HUDEP-2 (cell line): ENCODE data around the gene ADCY1.

Experiments
- DNase-seq, 76 experiments: peaks; one replicate each; lab custom pipeline; 2025; ENCODE audit not compliant: unreplicated experiment in 76 of 76; lab: John Stamatoyannopoulos, UW

Gene ADCY1

DNA sequence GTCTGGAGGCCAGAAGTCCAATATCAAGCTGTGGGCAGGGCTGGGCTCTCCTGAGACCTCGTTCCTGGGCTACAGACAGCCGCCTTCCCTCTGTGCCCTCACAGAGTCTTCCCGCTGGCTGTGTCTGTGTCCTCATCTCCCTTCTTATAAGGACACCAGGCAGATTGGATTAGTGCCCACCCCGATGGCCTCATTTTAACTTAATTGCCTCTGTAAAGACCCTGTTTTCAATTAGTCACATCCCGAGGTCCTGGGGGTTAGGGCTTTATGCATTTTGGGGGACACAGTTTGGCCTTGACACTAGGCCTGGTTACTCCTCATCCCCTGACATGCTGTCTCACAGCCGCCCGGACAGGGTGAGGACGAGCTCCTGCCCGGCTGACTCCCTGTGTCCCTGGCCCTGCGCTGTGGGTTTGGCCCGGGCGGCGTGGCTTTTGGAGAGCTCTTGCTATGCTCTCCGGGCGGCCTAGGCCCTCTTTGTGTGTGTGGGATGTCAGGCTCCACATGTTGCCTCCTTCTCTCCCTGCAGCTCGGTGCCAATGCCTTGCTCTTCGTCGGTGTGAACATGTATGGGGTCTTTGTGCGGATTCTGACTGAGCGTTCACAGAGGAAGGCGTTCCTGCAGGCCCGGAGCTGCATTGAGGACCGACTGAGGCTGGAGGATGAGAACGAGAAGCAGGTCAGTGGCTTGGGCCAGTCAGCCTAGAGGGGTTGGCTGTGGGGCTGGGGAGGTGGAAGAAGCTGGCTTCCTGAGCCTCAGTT, 18.2 kb downstream of the ADCY1 start:
- no peak for DNase-seq

DNA sequence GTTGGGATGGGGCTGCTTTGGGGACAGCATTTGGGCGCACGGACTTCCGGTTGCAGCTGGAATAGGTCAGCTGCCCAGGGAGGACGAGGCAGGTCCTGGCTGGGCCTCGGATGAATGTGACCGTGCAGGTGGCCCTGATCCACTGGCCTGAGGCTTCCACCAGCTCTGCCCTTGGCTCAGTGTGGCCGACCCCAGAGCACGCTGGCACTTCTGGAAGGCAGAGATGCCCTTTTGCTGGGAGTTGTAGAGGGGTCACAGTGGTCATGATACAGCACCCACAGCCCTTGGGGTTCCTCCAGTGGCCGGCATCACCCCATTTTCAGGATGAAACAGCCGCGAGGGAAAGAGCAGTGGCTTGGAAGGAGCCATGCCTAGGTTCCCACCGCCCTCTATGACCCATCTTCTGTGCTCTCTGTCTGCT, 19.0 kb downstream of the ADCY1 start:
- DNase-seq = no peak

DNA sequence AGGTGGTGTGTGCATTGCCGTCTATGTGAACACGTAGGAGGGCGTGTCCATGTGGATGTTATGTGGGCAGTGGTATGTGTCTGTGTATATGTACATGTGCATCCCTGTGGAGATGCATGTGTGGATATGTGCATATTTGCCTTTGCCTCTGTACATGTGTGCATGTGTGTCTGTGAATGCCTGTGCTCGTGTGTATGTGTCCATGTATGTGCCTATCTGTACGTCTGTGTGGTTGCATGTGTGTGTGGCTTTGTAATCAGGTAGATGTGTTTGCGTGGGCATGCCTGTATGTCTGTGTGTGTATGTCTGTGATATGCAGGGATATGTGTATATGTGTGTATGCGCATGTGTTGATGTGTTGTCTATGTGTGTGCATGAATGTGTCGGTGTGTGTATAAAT, 19.7 kb downstream of the ADCY1 start:
- no peak for DNase-seq

DNA sequence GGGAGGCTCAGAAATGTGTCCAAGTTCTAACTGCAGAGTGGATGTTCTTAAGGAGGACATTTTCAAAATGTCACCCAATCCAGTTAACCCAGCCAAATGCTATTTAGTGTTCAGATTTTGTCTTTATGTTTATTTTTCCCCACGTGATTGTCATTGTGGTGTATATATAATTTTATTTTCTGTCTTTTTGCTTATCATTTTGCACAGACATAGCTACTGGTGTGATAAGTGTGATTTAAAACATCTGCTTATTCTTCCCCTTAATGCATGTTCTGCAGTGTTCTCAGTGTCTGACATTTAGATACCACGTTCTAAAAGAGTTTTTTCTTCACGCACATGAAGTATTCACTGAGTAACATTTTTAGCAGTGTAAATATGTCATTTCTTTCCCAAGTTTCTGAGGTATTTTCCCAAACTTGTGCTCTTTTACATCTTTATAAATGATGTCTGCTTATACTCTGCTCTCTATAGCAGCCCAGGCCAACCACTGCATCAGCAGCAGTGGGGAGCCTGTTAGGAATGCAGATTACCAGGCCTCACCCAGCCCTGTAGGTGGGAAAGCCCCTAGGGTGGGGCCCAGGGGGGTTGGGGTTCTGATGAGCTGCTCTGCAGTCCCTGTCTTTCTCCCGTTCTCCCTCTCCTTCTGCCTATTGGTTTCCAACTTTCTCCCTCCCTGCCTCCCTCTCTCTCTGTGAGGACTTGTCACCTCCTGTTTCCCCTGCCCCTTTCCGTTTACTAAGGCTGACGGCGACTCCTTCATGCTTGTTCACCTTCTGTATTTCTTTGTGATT, 20.8 kb downstream of the ADCY1 start:
- no peak for DNase-seq

DNA sequence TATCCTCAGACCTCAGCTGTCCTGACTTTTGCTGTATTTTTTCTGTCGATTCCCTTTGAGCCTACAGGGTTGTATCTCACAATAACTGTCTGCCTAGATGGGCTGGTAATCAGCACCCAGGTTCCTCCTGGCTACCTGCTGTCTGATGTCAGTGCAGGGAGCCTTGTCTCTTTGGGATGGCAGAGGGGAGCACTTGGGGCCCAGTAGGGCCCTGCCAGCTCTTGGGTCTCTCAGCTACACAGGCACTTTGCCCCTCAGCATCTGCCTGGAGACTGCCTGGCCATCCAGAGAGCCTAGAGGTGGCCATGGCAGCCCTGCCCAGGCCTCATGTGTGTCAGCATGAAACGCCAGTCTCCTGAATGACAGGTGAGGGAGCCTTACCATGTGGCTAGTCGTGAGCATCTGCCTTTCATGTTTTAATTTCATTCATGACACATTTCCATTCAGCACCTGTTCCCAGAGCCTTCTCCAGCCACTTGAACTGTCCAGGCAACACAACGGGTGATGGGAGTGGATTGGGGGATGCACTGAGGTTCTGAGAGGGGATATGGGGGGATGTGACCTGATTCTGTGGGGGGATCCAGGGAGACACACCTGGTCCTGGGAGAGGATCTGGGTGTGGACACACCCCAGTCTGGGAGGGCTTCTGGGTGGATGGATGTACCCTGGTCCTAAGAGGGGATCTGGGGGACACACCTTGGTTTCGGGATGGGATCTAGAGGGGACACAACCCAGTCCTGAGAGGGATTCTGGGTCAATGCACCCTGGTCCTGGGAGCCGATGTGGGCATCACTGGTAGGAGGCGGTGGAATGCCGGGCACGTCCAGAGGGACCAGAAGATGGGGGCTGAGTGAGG, 21.9 kb downstream of the ADCY1 start:
- no peak for DNase-seq

DNA sequence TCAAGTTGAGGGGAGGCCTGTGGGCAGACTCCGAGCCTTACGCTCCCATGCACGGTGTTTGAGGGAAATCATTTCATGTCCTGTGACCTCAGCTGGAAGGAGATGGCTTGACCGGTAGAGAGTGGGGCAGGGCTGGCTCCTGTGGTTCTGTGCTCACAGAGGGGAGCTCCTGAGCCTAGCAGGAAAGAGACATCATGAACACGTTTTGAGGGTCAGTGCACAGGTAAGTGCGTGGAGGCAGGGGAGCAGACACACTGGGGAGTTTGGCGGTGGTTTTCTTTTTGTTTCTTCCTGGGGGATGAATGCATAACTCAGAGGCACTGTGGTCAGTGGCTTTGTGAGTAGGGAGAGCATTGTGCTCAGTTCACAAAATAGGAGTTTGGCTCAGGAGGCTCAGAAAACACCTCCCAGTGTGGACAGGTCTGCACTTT, 22.5 kb downstream of the ADCY1 start:
- no peak for DNase-seq

DNA sequence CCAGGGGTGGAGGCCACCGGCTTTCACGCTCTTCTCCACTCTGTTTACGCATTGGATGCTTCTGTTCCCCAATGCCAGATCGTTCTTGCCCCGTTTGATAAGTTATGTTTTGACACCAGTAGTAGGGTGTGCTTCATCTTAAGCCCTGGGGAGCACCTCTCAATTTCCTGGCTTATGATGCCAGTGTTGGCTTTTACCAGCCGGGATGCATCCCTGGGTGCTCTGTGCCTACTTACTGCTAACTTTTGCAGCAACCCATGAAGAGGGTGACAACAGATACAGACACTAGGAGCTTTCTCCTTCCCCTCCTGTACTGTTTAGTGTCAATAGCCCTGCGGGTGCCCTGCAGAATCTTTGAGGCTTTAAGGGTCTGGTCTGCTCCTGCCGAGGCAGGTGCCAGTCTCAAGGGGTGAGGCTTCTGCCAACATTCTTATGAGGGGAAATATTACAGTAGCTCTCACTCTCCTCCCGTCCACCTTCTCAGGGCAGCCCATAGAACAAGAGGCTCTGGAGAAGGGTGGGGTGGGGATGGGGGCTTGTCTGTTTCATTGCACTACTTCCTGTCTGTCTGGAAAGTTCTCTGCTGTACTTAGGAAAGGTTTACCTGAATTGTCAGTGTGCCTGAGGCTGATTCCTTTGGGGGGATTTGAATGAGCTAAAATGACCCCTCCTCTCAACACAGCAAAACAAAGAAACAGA, 23.3 kb downstream of the ADCY1 start:
- no peak for DNase-seq

DNA sequence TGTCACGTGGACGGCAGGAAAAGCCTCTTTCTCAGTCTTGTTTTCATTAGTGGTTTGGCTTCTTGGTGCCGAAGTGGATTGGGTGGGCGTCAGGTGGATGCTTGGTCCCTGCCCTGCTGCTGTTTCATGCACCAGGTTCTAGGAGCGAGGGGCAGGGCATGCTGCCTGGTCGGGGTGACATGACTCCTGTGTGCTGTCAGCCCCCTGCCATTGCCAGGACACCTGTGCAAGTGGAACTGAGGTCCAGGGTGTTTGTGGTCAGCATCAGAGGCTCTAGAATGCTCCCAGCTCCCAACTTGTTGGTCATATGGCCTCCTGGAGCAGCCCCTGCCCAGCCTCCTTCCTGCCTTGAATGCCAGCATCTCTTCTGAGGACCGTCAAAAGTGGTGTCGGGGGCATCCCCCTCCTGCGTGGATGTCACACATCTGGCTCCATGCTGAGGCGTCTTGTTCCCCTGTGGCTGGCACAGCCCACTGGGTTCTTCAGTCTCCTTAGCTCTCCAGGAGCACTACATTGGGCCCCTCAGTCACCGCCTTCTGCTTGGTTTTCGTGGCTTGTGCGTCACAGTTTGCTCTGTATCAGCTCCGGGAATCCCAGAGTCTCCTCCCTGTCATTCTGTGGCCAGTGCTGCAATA, 24.8 kb downstream of the ADCY1 start:
- DNase-seq = no peak

DNA sequence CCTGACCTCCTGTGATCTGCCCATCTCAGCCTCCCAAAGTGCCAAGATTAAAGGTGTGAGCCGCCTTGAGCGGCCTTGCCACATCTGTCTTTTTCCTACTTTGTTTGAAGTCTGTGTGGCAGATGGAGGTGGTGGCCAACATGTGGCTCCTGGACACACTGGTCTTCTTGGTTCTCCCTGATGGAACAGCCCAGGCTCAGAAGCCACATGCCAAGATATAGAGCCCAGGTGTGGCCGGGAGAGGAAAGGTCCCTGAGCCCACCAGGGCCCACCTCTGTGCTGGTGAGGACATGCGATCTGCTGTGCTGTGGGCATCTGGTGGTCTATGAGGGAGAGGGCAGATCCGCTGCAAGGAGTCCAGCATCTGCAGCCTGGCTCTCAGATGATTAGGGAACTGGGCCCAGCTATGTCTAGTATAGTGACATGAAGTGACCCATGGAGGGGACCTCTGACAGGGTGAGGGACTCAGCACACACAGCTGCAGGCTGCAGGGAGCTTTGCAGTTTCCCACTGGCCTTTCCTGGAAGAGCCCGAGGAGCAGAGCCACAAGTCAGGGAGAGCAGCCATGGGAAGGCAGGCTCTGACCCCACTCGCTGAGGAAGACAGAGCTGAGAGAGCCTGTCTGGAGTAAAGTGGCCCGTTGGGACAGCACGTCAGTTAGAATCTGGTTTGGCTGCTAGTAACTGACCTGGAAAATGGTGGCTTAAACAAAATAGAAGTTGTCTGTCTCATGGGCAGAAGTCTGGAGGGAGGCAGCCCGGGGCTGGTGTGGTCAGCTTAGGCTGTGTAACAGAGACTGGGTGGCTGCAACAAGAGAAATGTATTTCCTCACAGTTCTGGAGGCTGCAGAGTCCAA, 25.9 kb downstream of the ADCY1 start:
- DNase-seq = no peak

DNA sequence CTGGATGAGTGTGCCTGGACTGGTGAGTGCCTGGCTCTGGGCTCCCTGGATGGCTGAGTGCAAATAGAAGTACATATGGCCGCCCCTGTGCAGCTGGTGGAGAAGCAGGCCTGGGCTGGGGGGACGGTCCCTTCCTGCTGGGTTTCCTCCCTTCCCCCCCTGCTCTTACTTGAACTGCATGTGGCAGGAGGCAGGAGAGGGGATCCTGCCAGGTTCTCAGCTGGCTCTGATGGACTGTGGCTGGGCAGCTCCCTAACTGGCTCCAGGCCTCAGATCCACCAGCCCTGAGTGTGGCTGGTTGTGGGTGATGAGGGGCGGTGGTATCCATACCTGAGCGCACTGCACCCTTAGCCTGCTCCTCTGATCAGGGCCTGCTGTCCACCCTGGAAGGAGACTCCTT, 26.9 kb downstream of the ADCY1 start:
- DNase-seq = no peak

DNA sequence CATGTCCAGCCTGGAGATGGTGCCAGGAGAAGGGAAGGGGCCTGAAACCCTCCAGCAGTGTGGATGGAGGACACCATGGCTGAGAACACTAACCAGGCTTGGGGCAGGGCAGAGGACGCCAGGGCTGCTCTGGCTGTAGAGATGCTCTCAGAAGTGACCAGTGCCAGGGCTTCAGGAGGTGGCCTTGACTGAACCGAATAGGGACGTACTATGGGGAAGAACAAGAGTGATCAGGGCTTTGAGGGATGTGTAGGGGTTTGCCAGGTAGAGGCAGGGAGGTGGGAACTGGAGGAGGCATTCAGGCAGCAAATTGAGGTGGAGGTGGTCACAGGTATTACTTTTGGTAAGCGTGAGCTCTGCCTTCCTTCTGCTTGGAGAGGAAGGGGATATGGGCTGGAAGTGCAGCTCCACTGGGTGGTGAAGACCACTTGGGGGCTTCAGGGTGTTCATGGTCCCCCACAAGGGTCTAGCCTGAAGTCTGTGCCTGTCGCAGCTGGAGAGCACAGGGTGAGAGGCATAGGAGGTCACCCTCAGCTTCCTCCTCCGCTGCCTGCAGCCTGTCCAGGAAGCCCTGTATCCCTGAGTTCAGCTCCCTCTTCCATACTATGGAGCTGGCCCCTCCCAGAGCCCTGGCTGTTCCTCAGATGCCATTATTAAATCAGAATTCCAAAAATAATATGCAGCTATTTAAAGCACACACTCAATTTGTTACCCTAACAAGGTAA, 27.8 kb downstream of the ADCY1 start:
- no peak for DNase-seq

DNA sequence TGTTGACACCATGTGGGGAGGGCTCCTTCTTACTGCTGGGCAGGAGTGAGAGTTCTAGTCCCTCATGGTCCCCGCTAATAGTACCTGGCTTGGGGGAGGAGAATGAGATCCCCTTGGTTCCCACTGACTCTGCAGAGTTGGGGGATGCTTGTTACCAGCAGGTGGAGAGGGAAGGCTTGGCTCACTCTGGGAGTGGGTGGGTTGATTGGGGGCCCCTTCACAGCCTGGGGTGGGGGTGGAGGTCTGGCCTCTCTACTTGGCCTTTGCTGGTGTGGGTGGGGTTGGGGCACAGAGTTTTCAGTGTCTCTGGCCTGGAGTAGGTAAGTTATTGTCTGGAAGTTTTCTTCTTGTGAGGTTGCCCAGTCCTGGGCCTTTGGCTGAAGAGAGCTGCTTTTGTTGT, 31.9 kb downstream of the ADCY1 start:
- DNase-seq = no peak

DNA sequence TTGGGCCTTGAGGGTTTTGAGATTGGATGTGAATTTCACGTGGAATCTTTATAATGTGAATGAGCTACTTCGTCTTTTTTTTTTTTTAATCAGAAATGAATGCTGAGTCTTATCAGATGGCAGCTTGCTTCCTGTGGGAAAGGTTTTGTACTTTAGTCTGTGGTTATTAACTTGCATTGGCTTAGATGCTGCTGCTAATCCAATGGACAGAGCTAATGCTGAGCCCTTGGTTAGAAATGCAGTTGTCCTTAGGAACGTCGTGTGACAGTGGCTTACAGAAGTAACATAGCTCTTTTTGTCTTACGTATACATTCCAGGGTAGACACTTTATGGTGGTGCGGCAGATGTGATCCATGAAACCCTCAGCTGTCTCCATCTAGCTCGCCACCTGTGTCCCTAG, 32.8 kb downstream of the ADCY1 start:
- DNase-seq = no peak

DNA sequence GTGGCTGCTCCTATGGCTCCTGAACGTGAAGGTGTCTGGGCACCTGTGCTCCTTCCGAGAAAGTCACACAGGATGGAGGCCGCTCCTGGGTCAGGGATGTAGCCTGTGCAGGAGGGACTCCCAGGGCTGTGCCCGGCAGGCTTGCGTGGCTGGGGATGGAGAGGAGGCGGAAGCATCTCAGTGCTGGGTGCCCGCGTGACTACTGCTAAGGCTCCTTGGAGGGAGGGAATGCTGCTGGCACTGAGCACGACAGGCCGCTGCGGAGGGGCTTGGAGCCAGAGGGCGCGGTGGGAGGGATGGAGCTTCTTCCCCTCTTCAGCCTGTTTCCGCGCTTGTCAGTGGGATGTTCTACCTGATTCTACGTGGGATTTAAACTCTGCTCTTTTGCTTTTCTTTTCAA, 35.0 kb downstream of the ADCY1 start:
- no peak for DNase-seq

DNA sequence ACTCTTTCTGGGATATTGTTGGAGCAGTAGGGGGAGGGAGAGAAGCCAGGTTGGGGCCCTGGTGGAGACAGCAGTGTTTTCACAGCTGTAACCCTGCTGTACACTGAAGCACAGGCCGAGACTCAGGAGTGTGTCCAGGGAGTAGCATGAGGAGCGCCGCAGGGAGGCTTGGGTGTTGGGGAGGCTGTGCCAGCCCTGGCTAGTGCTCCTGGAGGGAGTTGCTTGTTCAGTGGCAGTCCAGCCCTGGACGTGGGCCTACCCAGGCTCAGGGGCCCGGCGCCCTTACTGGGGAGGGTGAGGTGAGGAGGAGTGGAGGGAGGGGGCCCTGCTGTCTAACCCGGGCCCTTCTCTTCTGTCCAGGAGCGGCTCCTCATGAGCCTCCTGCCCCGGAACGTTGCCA, 35.9 kb downstream of the ADCY1 start:
- DNase-seq = no peak

DNA sequence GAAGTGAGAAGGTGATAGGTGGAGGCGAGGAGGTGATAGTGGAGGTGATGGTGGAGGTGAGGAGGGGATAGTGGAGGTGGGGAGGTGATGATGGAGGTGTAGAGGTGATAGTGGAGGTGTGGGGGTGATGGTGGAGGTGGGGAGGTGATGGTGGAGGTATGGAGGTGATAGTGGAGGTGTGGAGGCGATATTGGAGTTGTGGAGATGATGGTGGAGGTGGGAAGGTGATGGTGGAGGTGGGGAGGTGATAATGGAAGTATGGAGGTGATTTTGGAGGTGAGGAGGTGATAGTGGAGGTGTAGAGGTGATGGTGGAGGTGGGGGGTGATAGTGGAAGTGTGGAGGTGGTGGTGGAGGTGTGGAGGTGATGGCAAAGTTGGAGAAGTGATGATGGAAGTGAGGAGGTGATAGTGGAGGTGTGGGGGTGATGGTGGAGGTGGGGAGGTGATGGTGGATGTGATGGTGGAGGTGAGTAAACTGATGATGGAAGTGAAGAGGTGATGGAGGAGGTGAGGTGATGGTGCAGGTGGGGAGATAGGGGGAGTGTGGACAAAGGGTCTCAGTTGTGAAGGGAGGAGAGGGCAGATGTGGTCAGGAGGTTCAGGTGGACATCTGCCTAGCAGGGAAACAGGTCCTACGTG, 36.6 kb downstream of the ADCY1 start:
- DNase-seq = no peak

DNA sequence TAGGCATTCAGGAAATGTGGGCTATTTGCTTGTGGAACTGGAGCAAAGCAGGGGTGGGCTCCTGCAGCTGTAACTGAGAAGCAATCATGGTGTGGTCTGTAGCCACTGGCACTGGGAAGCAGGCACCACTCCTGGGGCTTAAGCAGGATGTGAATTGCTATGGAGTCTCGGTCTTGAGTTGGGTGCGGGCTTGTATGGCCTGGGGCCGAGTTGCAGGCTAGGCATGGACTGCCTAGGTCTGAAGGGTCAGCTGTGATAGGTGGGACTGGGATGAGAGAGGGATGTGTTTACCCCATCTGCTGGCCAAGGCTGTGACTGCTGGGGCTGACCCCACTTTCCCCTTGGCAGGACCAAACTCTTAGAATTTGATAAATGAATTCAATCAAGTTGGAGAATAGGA, 43.0 kb downstream of the ADCY1 start:
- DNase-seq = no peak

DNA sequence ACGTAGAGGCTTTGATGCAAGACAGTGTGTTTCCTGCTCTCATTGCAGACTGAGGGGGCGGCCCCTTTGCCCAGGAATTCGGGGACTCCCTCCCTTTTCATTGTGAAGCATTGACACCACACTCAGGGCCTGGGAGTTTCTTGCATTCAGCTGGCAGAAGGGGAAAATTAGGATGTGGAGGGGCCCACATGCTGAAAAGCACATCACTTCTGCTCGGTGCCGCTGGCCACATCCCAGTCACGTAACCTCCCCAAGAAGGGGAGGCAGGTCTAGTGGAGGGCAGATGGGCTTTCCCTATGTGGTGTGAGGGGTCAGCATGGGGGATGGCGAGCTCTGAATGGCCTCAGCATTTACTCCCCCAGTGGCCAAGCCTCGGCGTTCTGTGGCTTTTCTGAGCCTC, 47.9 kb downstream of the ADCY1 start:
- DNase-seq = no peak
